WTC11 (cell line): ENCODE results near the gene TSPAN31. TPM values are rescaled to one million over a fixed set of nuclear protein-coding genes. Genes with fewer than 3 reads are reported as not detected.
A peak's percentile ranks its signal among the peaks of the same experiment; 100 is the strongest.

Experiments used
- ATAC-seq: fragments of 200-7000 bp; cut with Tn5 transposase; 2 replicates; pipeline ENCODE4 v1.10.0; 2021; ENCODE audit warnings: mild to moderate bottlenecking, moderate library complexity
- CTCF ChIA-PET: fragments of 300-600 bp; sonication (Branson Sonifier 250); formaldehyde crosslinking; loops from one replicate; lab custom pipeline; 2021; ENCODE audit warnings: antibody characterized with exemption; lab: Charles Lee
- POLR2A ChIA-PET: fragments of 350-600 bp; sonication (Branson Sonifier 250); formaldehyde crosslinking; loops from one replicate; lab custom pipeline; 2021; ENCODE audit warnings: antibody characterized with exemption; lab: Charles Lee
- DNase-seq: peaks from one replicate; pipeline ENCODE4 v3.0.0; 2021; ENCODE audit warnings: low spot score
- H3K27ac Mint-ChIP-seq: 2 replicates; pipeline ENCODE4 v1.8.0; 2021; ENCODE audit warnings: mixed read lengths
- H3K27me3 Mint-ChIP-seq: 2 replicates; pipeline ENCODE4 v1.8.0; 2021; ENCODE audit warnings: low read depth, mild to moderate bottlenecking, moderate library complexity, mixed read lengths
- H3K36me3 Mint-ChIP-seq: 2 replicates; pipeline ENCODE4 v1.8.0; 2021; ENCODE audit warnings: mixed read lengths
- H3K4me1 Mint-ChIP-seq: 2 replicates; pipeline ENCODE4 v1.8.0; 2022; ENCODE audit warnings: mixed read lengths
- H3K4me3 Mint-ChIP-seq: 2 replicates; pipeline ENCODE4 v1.8.0; 2021; ENCODE audit warnings: mild to moderate bottlenecking, moderate library complexity, mixed read lengths
- H3K9me3 Mint-ChIP-seq: 2 replicates; pipeline ENCODE4 v1.8.0; 2021; ENCODE audit warnings: mixed read lengths
- AR ChIP-seq: fragments of 250-450 bp; sonication (Bioruptor Pico); IDR thresholded peaks from 2 replicates; pipeline ENCODE4 v1.9.0; 2021; ENCODE audit warnings: mild to moderate bottlenecking
- CDX4 ChIP-seq: fragments of 250-450 bp; sonication (Bioruptor Pico); IDR thresholded peaks from 2 replicates; pipeline ENCODE4 v1.9.0; 2021; ENCODE audit warnings: moderate library complexity, mild to moderate bottlenecking, inconsistent platforms, borderline replicate concordance
- CREM ChIP-seq: sonication (generic); formaldehyde crosslinking; IDR thresholded peaks from 2 replicates; pipeline ENCODE4 v1.8.1; 2022; ENCODE audit warnings: mild to moderate bottlenecking, missing genetic modification reagents, moderate library complexity
- EMX1 ChIP-seq: fragments of 250-450 bp; sonication (Bioruptor Pico); IDR thresholded peaks from 2 replicates; pipeline ENCODE4 v1.8.0; 2021; ENCODE audit warnings: mild to moderate bottlenecking
- ERG ChIP-seq: fragments of 250-450 bp; sonication (Bioruptor Pico); IDR thresholded peaks from 2 replicates; pipeline ENCODE4 v1.8.0; 2021; ENCODE audit warnings: mild to moderate bottlenecking
- ETV6 ChIP-seq: sonication (generic); formaldehyde crosslinking; IDR thresholded peaks from 2 replicates; pipeline ENCODE4 v1.8.1; 2022; ENCODE audit warnings: mild to moderate bottlenecking, missing genetic modification reagents
- HMGA2 ChIP-seq: fragments of 250-450 bp; sonication (Bioruptor Pico); IDR thresholded peaks from 2 replicates; pipeline ENCODE4 v1.4.0; 2021; ENCODE audit warnings: mild to moderate bottlenecking, moderate library complexity
- IRF1 ChIP-seq: sonication (generic); formaldehyde crosslinking; IDR thresholded peaks from 2 replicates; pipeline ENCODE4 v1.8.0; 2023; ENCODE audit warnings: missing genetic modification reagents
- PRRX2 ChIP-seq: fragments of 250-450 bp; sonication (Bioruptor Pico); IDR thresholded peaks from 2 replicates; pipeline ENCODE4 v1.8.0; 2021; ENCODE audit warnings: mild to moderate bottlenecking
- USF1 ChIP-seq: sonication (generic); formaldehyde crosslinking; IDR thresholded peaks from 2 replicates; pipeline ENCODE4 v1.8.0; 2022; ENCODE audit warnings: mild to moderate bottlenecking, missing genetic modification reagents
- ZNF138 ChIP-seq: sonication (generic); formaldehyde crosslinking; conservative IDR thresholded peaks from 2 replicates; pipeline ENCODE4 v1.8.1; 2022; ENCODE audit warnings: mild to moderate bottlenecking, moderate library complexity, missing genetic modification reagents
- ZNF219 ChIP-seq: sonication (generic); formaldehyde crosslinking; IDR thresholded peaks from 2 replicates; pipeline ENCODE4 v1.8.0; 2023; ENCODE audit warnings: missing genetic modification reagents, mild to moderate bottlenecking, borderline replicate concordance
- ZNF396 ChIP-seq: fragments of 250-450 bp; sonication (Bioruptor Pico); IDR thresholded peaks from 2 replicates; pipeline ENCODE4 v1.8.0; 2021; ENCODE audit warnings: mild to moderate bottlenecking, moderate library complexity, borderline replicate concordance
- ZNF416 ChIP-seq: fragments of 250-450 bp; sonication (Bioruptor Pico); IDR thresholded peaks from 2 replicates; pipeline ENCODE4 v1.9.0; 2021; ENCODE audit warnings: mild to moderate bottlenecking, inconsistent platforms
- ZSCAN18 ChIP-seq: fragments of 250-450 bp; sonication (Bioruptor Pico); IDR thresholded peaks from 2 replicates; pipeline ENCODE4 v2.1.2; 2022; ENCODE audit warnings: mild to moderate bottlenecking, moderate library complexity
- total RNA-seq: library from RNA; stranded (reverse); gene quantifications from 3 replicates; pipeline ENCODE4 v1.2.3, GENCODE V29; 2021
- TF ChIP-seq, protein P1 (sequence below): fragments of 200-600 bp; IDR thresholded peaks from 2 replicates; pipeline ENCODE4 v1.8.0; 2022; ENCODE audit warnings: antibody characterized with exemption

TSPAN31 gene
- total RNA-seq, 1 experiment from 2014 or later = 9.9 TPM

DNA sequence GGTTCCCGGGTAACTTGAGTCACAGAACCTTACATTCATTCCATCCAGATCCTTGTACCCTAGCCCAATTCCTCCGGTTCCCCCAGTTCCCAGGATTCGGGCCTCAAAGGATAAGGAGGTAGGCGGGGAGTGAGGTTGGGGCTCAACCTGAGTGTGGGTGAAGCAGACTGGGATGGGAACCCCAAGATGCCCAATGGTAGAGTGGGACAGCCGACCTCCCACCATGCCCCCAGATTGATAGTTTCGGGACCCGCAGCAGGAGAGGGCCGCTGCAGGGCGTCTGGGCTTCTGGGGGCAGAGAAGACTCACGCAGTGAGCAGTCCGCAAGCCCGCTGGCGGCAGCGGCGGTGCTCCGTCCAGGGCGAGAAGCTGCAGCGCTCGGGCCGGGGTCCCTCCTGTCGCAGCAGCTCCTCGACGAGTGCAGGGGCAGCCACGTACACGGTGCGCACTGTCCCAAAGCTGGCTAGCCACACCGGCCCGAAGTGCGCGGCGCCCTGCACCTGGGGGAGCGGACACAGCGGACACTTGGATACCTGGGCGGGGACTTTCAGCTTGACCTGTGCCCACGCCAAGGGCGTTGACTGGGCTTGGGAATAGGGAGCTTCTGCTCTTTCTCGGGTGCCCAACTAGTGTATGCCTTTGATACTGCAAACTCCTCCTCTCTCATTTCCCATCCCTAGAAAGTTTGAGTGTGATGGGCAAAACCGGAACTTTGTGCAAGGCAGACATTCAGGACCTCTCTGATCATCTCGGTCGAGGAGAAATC is 21.0 kb downstream of the TSPAN31 start:
- Mint-ChIP-seq H3K27ac (no peak overlapping the region), H3K4me3 (peak overlapping the region; percentile 74), H3K4me1 (peaks cover 33% of the 10 kb centered on the region), H3K9me3 (no peaks in the 10 kb centered on the region), H3K36me3 (peaks cover 23% of the 10 kb centered on the region), H3K27me3 (peaks cover 74% of the 10 kb centered on the region)
- peak; percentile 3 for ATAC-seq
- DNase-seq = no peak
- TF ChIP-seq ZSCAN18 (CRISPR knock-in tag) = no peak
- no peak for TF ChIP-seq CREM (CRISPR knock-in tag)
- no peak for TF ChIP-seq CDX4
- TF ChIP-seq, protein P1, sequence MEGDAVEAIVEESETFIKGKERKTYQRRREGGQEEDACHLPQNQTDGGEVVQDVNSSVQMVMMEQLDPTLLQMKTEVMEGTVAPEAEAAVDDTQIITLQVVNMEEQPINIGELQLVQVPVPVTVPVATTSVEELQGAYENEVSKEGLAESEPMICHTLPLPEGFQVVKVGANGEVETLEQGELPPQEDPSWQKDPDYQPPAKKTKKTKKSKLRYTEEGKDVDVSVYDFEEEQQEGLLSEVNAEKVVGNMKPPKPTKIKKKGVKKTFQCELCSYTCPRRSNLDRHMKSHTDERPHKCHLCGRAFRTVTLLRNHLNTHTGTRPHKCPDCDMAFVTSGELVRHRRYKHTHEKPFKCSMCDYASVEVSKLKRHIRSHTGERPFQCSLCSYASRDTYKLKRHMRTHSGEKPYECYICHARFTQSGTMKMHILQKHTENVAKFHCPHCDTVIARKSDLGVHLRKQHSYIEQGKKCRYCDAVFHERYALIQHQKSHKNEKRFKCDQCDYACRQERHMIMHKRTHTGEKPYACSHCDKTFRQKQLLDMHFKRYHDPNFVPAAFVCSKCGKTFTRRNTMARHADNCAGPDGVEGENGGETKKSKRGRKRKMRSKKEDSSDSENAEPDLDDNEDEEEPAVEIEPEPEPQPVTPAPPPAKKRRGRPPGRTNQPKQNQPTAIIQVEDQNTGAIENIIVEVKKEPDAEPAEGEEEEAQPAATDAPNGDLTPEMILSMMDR = no peak
- TF ChIP-seq EMX1 (CRISPR knock-in tag) = peak; percentile 61; the same call in 1 of the 2 replicates
- no peak for TF ChIP-seq ZNF219
- TF ChIP-seq ZNF396 = no peak
- TF ChIP-seq PRRX2 = 0 out of 2 replicates have a peak, but pooled peaks have one; percentile 57
- 0 out of 2 replicates have a peak, but pooled peaks have one; percentile 62 for TF ChIP-seq ERG (CRISPR knock-in tag)
- 0 out of 2 replicates have a peak, but pooled peaks have one; percentile 17 for TF ChIP-seq IRF1
- TF ChIP-seq HMGA2 (CRISPR knock-in tag) = no peak
- POLR2A ChIA-PET = interaction anchor here (0.7 to 1.3 kb wide), 3 partner anchors 9 to 162 kb away, joined by 3 to 7 read pairs (median 6); no protein-coding TSS in a partner anchor
- CTCF ChIA-PET = interaction anchor here (0.7 to 5.3 kb wide), 10 partner anchors 9 to 182 kb away, joined by 3 to 80 read pairs (median 4); partner anchors contain the start of genes ARHGEF25, AVIL and B4GALNT1

GRCh38 chr12:57766464-57767304 is 21.8 kb downstream of the TSPAN31 start, which contains the start of gene CYP27B1:
Gene CYP27B1 (minus strand): TSS chr12:57767078. CDS start chr12:57767041, 37 bp downstream.
- no peak within 1 kb of the TSS for H3K27ac Mint-ChIP-seq
- 0 out of 2 replicates have a peak, but pooled peaks have one; percentile 24 for TF ChIP-seq ZNF416 (CRISPR knock-in tag)
- TF ChIP-seq AR (CRISPR knock-in tag) = 0 out of 2 replicates have a peak, but pooled peaks have one; percentile 62
- TF ChIP-seq PRRX2 = peak; percentile 60; the same call in 1 of the 2 replicates
- TF ChIP-seq ZNF138 (CRISPR knock-in tag) = 0 out of 2 replicates have a peak, but pooled peaks have one; percentile 62
- no peak for TF ChIP-seq ETV6 (CRISPR knock-in tag)
- no peak for TF ChIP-seq USF1 (CRISPR knock-in tag)
- TF ChIP-seq, all 79 proteins: peak for 4
- Mint-ChIP-seq H3K4me1 (peaks cover 36% of the 10 kb centered on the region), H3K36me3 (peaks cover 23% of the 10 kb centered on the region), H3K4me3 (peak within 1 kb of the TSS; percentile 74), H3K27me3 (peaks cover 66% of the 10 kb centered on the region), H3K9me3 (no peaks in the 10 kb centered on the region)
- ATAC-seq (peak; percentile 44), DNase-seq (peak; percentile 61)
- CTCF ChIA-PET = interaction anchor here (0.7 to 5.3 kb wide), 14 partner anchors 8 to 183 kb away, joined by 3 to 80 read pairs (median 4); partner anchors contain the start of genes ARHGEF25, AVIL, B4GALNT1 and CDK4
- POLR2A ChIA-PET = interaction anchor here (0.7 to 1.3 kb wide), 4 partner anchors 10 to 163 kb away, joined by 3 to 7 read pairs (median 5); partner anchors contain the start of gene TSFM
